ENCODE measurements around the gene ASCL2.
"Not testable (repeated sequence)": the region's sequence is repeated elsewhere in the genome, so short reads cannot be mapped to it uniquely, and the experiment has no call there.

The ASCL2 gene

GRCh38 chr11:2259466-2259830 lies 10.9 kb downstream of the ASCL2 start:
- no peak for DNase-seq (ENCODE audit: low spot score)

GRCh38 chr11:2258501-2259465 lies 11.6 kb downstream of the ASCL2 start:
- DNase-seq (ENCODE audit: low spot score) = no peak

- no peak for DNase-seq (ENCODE audit: low spot score)
Measured at GRCh38 chr11:2256951-2257700, 13.3 kb downstream of the ASCL2 start.

- DNase-seq (ENCODE audit: low spot score) = no peak
Measured at GRCh38 chr11:2256293-2256913, 14.0 kb downstream of the ASCL2 start.

- no peak for DNase-seq (ENCODE audit: low spot score)
Measured at GRCh38 chr11:2252018-2252417, 18.4 kb downstream of the ASCL2 start.

GRCh38 chr11:2251138-2251537 lies 19.2 kb downstream of the ASCL2 start:
- DNase-seq (ENCODE audit: low spot score) = no peak

- no peak for DNase-seq (ENCODE audit: low spot score)
Measured at GRCh38 chr11:2250485-2250884, 19.9 kb downstream of the ASCL2 start.

- DNase-seq (ENCODE audit: low spot score) = no peak
Measured at GRCh38 chr11:2250041-2250440, 20.3 kb downstream of the ASCL2 start.

GRCh38 chr11:2249189-2249916 lies 21.0 kb downstream of the ASCL2 start:
- DNase-seq (ENCODE audit: low spot score) = no peak

GRCh38 chr11:2248762-2249161 lies 21.6 kb downstream of the ASCL2 start:
- DNase-seq (ENCODE audit: low spot score) = no peak

GRCh38 chr11:2248242-2248641 lies 22.1 kb downstream of the ASCL2 start:
- DNase-seq (ENCODE audit: low spot score) = no peak

GRCh38 chr11:2247496-2247895 lies 22.9 kb downstream of the ASCL2 start:
- DNase-seq (ENCODE audit: low spot score) = no peak

- no peak for DNase-seq (ENCODE audit: low spot score)
Measured at GRCh38 chr11:2240834-2241233, 29.6 kb downstream of the ASCL2 start.

GRCh38 chr11:2237457-2238238 lies 32.7 kb downstream of the ASCL2 start:
- DNase-seq (ENCODE audit: low spot score) = no peak

- DNase-seq (ENCODE audit: low spot score) = not testable (repeated sequence)
Measured at GRCh38 chr11:2236381-2237134, 33.8 kb downstream of the ASCL2 start.

- no peak for DNase-seq (ENCODE audit: low spot score)
Measured at GRCh38 chr11:2235588-2236326, 34.6 kb downstream of the ASCL2 start.

GRCh38 chr11:2234963-2235362 lies 35.4 kb downstream of the ASCL2 start:
- no peak for DNase-seq (ENCODE audit: low spot score)

- DNase-seq (ENCODE audit: low spot score) = no peak
Measured at GRCh38 chr11:2233693-2234455, 36.5 kb downstream of the ASCL2 start.

GRCh38 chr11:2229713-2230297 lies 40.6 kb downstream of the ASCL2 start:
- DNase-seq (ENCODE audit: low spot score) = no peak

All from activated CD4-positive, alpha-beta T cell treated with anti-CD3 and anti-CD28 coated beads, Interleukin-2, Interleukin-4, amounts not matched to agents 100 ng/mL and 50 ng/mL, durations not matched to agents 16 hours and 8 hours (primary cell).